ENCODE data around the gene LIX1L.

DNA sequence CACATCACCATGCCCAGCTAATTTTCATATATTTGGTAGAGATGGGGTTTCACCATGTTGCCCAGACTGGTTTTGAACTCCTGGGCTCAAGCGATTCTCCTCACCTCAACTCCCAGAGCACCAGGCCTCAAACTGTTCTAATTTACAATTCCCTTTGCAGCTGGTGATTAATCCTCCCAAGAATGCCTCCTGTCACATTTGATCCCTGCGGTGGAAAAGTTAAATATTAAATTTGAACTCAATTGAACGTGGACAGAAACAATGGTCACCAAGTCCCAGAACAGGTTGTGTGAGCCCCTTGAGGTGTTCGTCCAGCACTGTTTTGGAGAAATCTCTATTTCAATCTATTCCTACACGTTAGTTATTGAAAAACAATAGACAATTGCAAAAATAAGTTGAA, 70.2 kb downstream of the LIX1L start:
- TF ChIP-seq GATA3 (IDR thresholded peaks at IDR 0.05; ENCODE audit: low read depth, low read length) (no peak), GATA2 (IDR thresholded peaks at IDR 0.05; ENCODE audit: low read depth, low read length) (no peak)
